Measurements from ENCODE around the gene FRMD4A.

- TF ChIP-seq, protein P1, sequence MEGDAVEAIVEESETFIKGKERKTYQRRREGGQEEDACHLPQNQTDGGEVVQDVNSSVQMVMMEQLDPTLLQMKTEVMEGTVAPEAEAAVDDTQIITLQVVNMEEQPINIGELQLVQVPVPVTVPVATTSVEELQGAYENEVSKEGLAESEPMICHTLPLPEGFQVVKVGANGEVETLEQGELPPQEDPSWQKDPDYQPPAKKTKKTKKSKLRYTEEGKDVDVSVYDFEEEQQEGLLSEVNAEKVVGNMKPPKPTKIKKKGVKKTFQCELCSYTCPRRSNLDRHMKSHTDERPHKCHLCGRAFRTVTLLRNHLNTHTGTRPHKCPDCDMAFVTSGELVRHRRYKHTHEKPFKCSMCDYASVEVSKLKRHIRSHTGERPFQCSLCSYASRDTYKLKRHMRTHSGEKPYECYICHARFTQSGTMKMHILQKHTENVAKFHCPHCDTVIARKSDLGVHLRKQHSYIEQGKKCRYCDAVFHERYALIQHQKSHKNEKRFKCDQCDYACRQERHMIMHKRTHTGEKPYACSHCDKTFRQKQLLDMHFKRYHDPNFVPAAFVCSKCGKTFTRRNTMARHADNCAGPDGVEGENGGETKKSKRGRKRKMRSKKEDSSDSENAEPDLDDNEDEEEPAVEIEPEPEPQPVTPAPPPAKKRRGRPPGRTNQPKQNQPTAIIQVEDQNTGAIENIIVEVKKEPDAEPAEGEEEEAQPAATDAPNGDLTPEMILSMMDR (IDR thresholded peaks at IDR 0.05; ENCODE audit: borderline replicate concordance, extremely low read depth, low read length, poor library complexity, severe bottlenecking) = no peak
- TF ChIP-seq EZH2 (IDR thresholded peaks at IDR 0.05; ENCODE audit: borderline replicate concordance, low read depth, low read length, severe bottlenecking) = no peak
Observed at GRCh38 chr10:13794992-13795612, 535.6 kb downstream of the FRMD4A start.
